Keratinocyte (primary cell): ENCODE measurements around the gene KCNN3. TPM values are rescaled to one million over a fixed set of nuclear protein-coding genes. Genes with fewer than 3 reads are reported as not detected.

Experiments
- DNase-seq: peaks from one replicate; pipeline ENCODE4 v3.0.0-alpha.2; 2011; ENCODE audit warnings: low read depth, missing footprints, low spot score
- FAIRE-seq: peaks from 2 replicates; lab custom pipeline; 2011; peaks lifted over from hg19 to GRCh38; lab: Jason Lieb, UNC
- H2AFZ ChIP-seq: 2 replicates; pipeline ENCODE4 v1.6.0; 2012; ENCODE audit warnings: low read length, control low read depth, inconsistent platforms; ENCODE audit not compliant: control insufficient read depth
- H3K27ac ChIP-seq: 2 replicates; pipeline ENCODE4 v1.5.1; 2011; ENCODE audit warnings: low read length; ENCODE audit not compliant: control insufficient read depth, insufficient read depth
- H3K27me3 ChIP-seq: 3 replicates; pipeline ENCODE4 v1.6.0; 2011; ENCODE audit warnings: low read length; ENCODE audit not compliant: control insufficient read depth, insufficient read depth; ENCODE audit errors: extremely low read depth
- H3K36me3 ChIP-seq, 2 experiments: 2 replicates in 1 of 2; 3 replicates in 1 of 2; pipeline ENCODE4 v1.5.1; 2011; ENCODE audit warnings: low read length in 2 of 2, mild to moderate bottlenecking in 1 of 2; ENCODE audit not compliant: control insufficient read depth in 2 of 2, insufficient read depth in 2 of 2; ENCODE audit errors: extremely low read depth in 1 of 2
- H3K4me1 ChIP-seq: 3 replicates; pipeline ENCODE4 v1.5.1; 2011; ENCODE audit warnings: low read length; ENCODE audit not compliant: control insufficient read depth, insufficient read depth; ENCODE audit errors: extremely low read depth
- H3K4me2 ChIP-seq: 3 replicates; pipeline ENCODE4 v1.6.0; 2011; ENCODE audit warnings: low read depth, low read length; ENCODE audit not compliant: control insufficient read depth, insufficient read depth; ENCODE audit errors: extremely low read depth
- H3K4me3 ChIP-seq, 3 experiments: fragments of 200-600 bp in 1 of 3; sonication (generic) in 1 of 3; 2 replicates in 2 of 3; 3 replicates in 1 of 3; pipeline ENCODE4 v1.5.1; 2011 to 2016; ENCODE audit warnings: low read length in 3 of 3, mild to moderate bottlenecking in 3 of 3, control low read depth in 2 of 3, inconsistent platforms in 1 of 3, low read depth in 1 of 3, mixed read lengths in 1 of 3, mixed run types in 1 of 3, moderate library complexity in 1 of 3; ENCODE audit not compliant: control insufficient read depth in 2 of 3, insufficient read depth in 2 of 3; ENCODE audit errors: extremely low read depth in 1 of 3
- H3K79me2 ChIP-seq: 2 replicates; pipeline ENCODE4 v1.6.0; 2012; ENCODE audit warnings: low read length; ENCODE audit not compliant: control insufficient read depth, insufficient read depth
- H3K9ac ChIP-seq: 3 replicates; pipeline ENCODE4 v1.6.0; 2011; ENCODE audit warnings: low read length; ENCODE audit not compliant: control insufficient read depth, insufficient read depth; ENCODE audit errors: extremely low read depth
- H3K9me1 ChIP-seq: 3 replicates; pipeline ENCODE4 v1.6.0; 2011; ENCODE audit warnings: low read length; ENCODE audit not compliant: control insufficient read depth, insufficient read depth; ENCODE audit errors: extremely low read depth
- H3K9me3 ChIP-seq: 2 replicates; pipeline ENCODE4 v1.5.1; 2012; ENCODE audit warnings: low read depth, low read length; ENCODE audit not compliant: control insufficient read depth
- H4K20me1 ChIP-seq: 3 replicates; pipeline ENCODE4 v1.6.0; 2011; ENCODE audit warnings: low read length; ENCODE audit not compliant: control insufficient read depth, insufficient read depth; ENCODE audit errors: extremely low read depth
- CTCF ChIP-seq, 3 experiments: IDR thresholded peaks in 1 of 3; conservative IDR thresholded peaks in 1 of 3; optimal IDR thresholded peaks in 1 of 3; 2 replicates in 2 of 3; 3 replicates in 1 of 3; pipeline versions ENCODE3 to v1.5.1; 2011; ENCODE audit warnings: low read length in 3 of 3, mild to moderate bottlenecking in 3 of 3, moderate library complexity in 2 of 3, control low read depth in 1 of 3, inconsistent platforms in 1 of 3; ENCODE audit not compliant: insufficient read depth in 2 of 3; ENCODE audit errors: extremely low read depth in 1 of 3
- EZH2 ChIP-seq: IDR thresholded peaks from one replicate; pipeline ENCODE4 v1.6.1; 2012; ENCODE audit warnings: inconsistent platforms, mild to moderate bottlenecking, low read length, moderate library complexity
- dilution Hi-C: fragments of 300-500 bp; cut with MboI; formaldehyde crosslinking; loops from one replicate; pipeline ENCODE4 v1.7.0; 2020; ENCODE audit warnings: low sequenced_read_pairs; ENCODE audit not compliant: extremely low pct_ligation_motif_present
- polyA plus RNA-seq, 5 experiments: library from polyadenylated mRNA; depleted of rRNA in 3 of 5; stranded (reverse) in 3 of 5; stranded (forward) in 1 of 5; unstranded in 1 of 5; fragments of >200 nt; gene quantifications; 1 replicate in 1 of 5; 2 replicates in 3 of 5; 3 replicates in 1 of 5; pipeline versions ENCODE4 v1.2.1 to v1.2.3, GENCODE V29; 2011 to 2012; ENCODE audit warnings: missing spikeins in 2 of 5, low read depth in 1 of 5, low replicate concordance in 1 of 5

Gene KCNN3
- polyA plus RNA-seq, 1 donor (not counting 4 experiments of a cell fraction or from before 2014, with no cell fraction given): 0.05 TPM

- Histone ChIP-seq H3K27ac (no peak overlapping the region), H3K4me1 (no peaks in the 10 kb centered on the region), H3K4me3 (no peak overlapping the region), H3K79me2 (no peaks in the 10 kb centered on the region), H4K20me1 (no peaks in the 10 kb centered on the region), H3K27me3 (no peaks in the 10 kb centered on the region), H3K9me3 (no peaks in the 10 kb centered on the region), H3K4me2 (no peak overlapping the region), H3K9ac (no peak overlapping the region), H3K9me1 (no peaks in the 10 kb centered on the region), H3K36me3 (no peaks in the 10 kb centered on the region), H2AFZ (no peak overlapping the region)
- no peak for TF ChIP-seq CTCF (optimal IDR thresholded peaks at IDR 0.05 in 1 of 3, IDR thresholded peaks at IDR 0.05 in 1 of 3, conservative IDR thresholded peaks at IDR 0.05 in 1 of 3; ENCODE audit: extremely low read depth in 1 of 3, insufficient read depth in 2 of 3, low read length in 3 of 3)
- no peak for TF ChIP-seq EZH2
- FAIRE-seq (no peak), DNase-seq (no peak)
- dilution Hi-C loops: no loop called here
These were observed 31.5 kb upstream of the KCNN3 start for GRCh38 chr1:154901591-154901990.

GRCh38 chr1:154899041-154899440, 29.0 kb upstream of the KCNN3 start:
- dilution Hi-C loops: no loop called here
- H3K9me1 ChIP-seq: no peaks in the 10 kb centered on the region
- no peaks in the 10 kb centered on the region for H3K79me2 ChIP-seq
- TF ChIP-seq EZH2 (no peak), CTCF (optimal IDR thresholded peaks at IDR 0.05 in 1 of 3, IDR thresholded peaks at IDR 0.05 in 1 of 3, conservative IDR thresholded peaks at IDR 0.05 in 1 of 3; ENCODE audit: extremely low read depth in 1 of 3, insufficient read depth in 2 of 3, low read length in 3 of 3) (no peak)
- no peaks in the 10 kb centered on the region for H3K9me3 ChIP-seq
- H3K36me3 ChIP-seq: no peaks in the 10 kb centered on the region
- no peaks in the 10 kb centered on the region for H4K20me1 ChIP-seq
- H3K9ac ChIP-seq: no peak overlapping the region
- DNase-seq: no peak
- H3K4me3 ChIP-seq: no peak overlapping the region
- no peaks in the 10 kb centered on the region for H3K27me3 ChIP-seq
- FAIRE-seq: no peak
- H3K4me1 ChIP-seq: no peaks in the 10 kb centered on the region
- no peak overlapping the region for H2AFZ ChIP-seq
- no peak overlapping the region for H3K27ac ChIP-seq
- H3K4me2 ChIP-seq: no peak overlapping the region
